Left lobe of liver (tissue), 2 donors: ENCODE data around the gene TOX2. TPM values are rescaled to one million over a fixed set of nuclear protein-coding genes. Genes with fewer than 3 reads are reported as not detected.
A peak's percentile ranks its signal among the peaks of the same experiment; 100 is the strongest.

Experiments
- ATAC-seq: fragments of 200-7000 bp; cut with Tn5 transposase; one replicate; pipeline ENCODE4 v1.9.1; 2020; ENCODE audit warnings: mild to moderate bottlenecking, moderate library complexity
- DNase-seq: peaks from one replicate; pipeline ENCODE4 v3.0.0-alpha.2; 2020; ENCODE audit warnings: low spot score
- total RNA-seq: library from RNA; stranded (reverse); gene quantifications from one replicate; pipeline ENCODE4 v1.2.1, GENCODE V29; 2021
- donor health status: DM: no; HTN: no; CAD: no; lungs with moderate emphysema.
- donor health status: DM: no; HTN: yes; CAD: no.

Gene TOX2
- total RNA-seq, 1 donor from 2014 or later, result 3.5 TPM

GRCh38 chr20:44073011-44073674 is 158.5 kb downstream of the TOX2 start:
- no peak for ATAC-seq
- DNase-seq, result no peak

DNA sequence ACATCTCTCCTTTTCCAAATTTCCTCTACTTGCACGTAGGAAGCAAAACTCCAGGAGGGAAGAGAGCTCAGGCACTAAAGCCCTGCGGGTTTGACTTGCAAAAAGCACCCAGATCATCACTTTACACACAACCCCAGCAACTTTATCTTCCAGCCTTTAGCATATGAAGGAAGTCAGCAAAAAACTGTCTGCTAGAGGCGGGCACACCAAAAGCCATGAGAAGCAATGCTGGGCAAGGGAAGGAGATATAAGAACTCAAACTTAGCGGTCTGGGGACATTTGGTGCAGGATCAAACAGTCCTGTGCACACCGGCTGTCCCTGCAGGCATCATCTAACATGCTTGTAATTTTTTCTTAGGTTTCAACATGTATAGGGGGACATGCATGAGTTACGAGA is 159.0 kb downstream of the TOX2 start:
- DNase-seq, result no peak

DNA sequence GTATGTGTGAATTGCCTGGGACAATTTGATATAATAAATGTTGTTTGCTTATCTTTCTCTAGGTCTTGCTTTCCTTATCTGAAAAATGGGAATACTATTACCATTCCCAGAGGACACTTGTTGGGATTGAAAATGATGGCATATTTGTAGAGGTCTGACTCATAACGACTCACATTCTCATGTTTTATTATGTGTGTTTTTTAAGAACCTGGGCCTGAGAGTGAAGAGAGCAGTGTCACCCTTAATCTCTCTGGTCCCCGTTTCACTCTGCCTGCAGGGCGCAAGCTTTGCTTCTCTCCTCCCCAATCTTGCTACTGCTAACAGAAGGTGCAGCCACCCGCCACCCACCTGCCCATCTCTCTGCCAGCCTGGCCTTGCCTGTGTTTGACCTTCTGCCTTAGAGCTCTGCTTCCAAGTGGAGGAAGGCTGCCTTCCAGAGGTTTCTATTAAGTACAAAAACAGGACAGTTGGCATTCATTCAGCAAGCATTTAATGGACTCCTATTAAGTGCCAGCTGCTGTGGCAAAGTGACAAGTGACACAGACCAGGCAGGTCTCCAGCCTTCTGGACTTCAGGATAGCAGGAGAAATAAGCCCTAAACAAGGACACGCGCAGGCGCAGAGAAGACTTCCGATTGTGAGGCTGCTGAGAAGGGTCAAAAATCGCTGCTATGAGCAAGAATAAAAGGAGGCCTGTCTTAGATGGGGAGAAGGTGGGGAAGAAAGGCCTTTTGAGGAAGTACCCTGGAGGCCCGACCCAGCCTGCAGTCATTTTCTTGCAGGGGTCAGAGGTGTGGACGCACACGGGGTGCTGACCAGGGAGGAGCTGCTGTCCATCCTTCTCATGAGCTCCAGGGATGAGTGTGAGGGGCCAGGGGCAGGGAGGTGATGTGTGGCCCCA is 159.8 kb downstream of the TOX2 start:
- no peak for DNase-seq
- ATAC-seq, result no peak

More for the DNA sequence above, 159.0 kb downstream of the TOX2 start:
- ATAC-seq, result no peak

DNA sequence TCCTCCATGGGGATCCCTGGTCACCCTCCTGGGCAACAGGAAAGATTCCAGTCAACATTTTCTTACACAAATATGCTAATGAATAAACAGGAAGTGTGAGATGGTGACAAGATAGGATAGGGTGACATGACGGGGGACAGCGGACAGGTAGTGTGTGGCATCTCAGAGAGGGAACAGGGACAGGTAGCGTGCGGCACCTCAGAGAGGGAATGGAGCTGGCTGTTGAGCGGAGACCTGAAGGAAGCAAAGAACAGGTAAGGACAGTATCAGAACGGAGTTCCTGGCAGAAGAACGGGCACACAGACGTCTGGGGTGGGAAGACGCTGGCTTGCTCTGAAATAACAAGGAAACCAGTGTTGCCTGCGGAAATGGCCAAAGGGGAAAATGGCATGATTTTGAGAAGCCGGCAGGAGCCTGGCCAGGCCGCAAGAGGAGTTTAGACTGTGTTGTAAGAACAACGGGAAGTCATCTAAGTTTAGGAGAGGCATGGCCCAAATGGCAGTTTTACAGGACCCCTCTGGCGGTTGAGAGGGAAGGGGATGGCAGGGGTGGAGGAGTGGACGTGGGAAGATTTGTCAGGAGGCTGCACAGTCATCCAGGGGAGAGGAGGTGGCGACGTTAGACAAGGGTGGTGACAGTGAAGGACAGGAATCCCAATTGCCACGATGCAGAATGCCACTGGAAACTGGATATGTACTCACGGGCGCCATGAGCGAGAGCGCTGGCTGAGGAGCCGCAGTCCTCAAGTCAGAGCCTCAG is 160.7 kb downstream of the TOX2 start:
- ATAC-seq (no peak), DNase-seq (no peak)

GRCh38 chr20:44075950-44076232 is 161.2 kb downstream of the TOX2 start:
- no peak for ATAC-seq
- no peak for DNase-seq

GRCh38 chr20:44079291-44079690 is 164.6 kb downstream of the TOX2 start:
- DNase-seq (no peak), ATAC-seq (no peak)

DNA sequence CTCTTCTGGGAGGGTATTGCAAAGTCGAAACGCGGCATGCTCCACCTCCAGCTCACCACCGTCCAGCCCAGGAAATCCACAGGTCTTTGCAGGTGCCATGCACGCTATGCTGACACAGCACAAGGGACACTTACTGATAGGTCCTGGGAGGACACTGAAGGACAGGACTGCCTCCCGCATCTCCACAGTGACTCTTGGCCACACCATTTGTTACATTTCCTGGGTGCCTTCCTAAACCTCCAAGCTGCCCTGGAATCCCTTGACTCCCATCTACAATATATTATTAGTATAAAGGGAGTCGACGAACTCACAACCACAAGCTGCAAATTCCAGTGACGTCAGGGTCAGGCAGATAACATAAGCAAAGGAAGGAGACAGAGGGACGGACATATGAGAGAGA is 165.4 kb downstream of the TOX2 start:
- ATAC-seq, result no peak
- no peak for DNase-seq

- ATAC-seq (peak; percentile 99), DNase-seq (peak; percentile 75)
Measured at GRCh38 chr20:44080646-44081267, 166.1 kb downstream of the TOX2 start.

DNA sequence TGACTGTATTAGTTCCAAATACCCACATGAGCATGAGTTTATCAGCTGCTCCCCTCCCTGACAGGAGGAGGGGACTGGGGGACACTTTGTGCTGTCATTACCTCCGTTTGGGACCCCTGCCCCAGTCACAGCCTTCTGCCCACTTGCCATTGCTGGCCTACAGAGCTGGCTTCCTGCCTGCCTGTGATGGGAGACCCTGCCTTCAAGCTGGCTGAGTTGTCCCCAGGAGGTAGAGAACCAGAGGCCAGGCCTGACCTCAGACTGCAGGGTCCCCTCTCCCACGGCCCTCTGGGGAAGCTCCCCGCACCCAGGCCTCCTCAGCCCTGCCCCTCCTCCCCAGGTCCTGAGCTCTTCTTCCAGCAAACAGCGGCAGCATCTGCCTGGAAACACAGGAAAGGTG is 166.8 kb downstream of the TOX2 start:
- DNase-seq (no peak), ATAC-seq (no peak)

- DNase-seq, result no peak
- ATAC-seq, result no peak
Measured at GRCh38 chr20:44081888-44082287, 167.2 kb downstream of the TOX2 start.

GRCh38 chr20:44083220-44083933 is 168.7 kb downstream of the TOX2 start:
- ATAC-seq, result no peak
- no peak for DNase-seq

DNA sequence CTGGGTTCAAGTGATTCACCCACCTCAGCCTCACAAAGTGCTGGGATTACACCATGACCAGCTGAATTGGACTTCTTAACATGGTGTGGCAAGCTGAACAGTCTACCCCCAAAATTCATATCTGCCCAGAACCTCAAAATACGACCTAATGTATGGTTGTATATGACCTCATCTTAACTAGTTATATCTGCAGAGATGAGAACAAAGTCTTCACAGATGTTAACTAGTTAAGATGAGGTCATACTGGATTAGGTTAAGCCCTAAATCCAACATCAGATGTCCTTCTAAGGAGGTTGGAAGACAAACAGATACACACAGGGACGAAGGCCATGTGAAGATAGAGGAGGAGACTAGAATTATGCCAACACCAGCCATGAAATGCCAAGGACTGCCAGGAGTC is 169.8 kb downstream of the TOX2 start:
- ATAC-seq, result no peak

DNA sequence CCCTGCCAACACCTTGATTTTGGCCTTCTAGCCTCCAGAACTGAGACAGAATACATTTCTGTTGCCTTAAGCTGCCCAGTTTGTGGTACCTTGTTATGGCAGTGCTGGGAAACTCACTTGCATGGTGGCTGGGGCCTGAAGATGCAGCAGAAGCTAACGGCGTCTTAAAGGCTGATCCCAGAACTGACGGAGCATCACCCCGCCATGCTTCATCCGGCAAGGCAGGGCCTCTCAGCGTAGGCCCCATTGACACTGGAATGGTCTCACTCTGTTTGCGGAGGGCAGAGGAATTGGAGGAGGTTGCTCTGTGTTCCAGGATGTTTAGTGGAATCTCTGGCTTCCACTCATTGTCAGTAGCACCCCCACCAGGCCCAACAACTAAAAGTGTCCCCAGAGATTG is 170.2 kb downstream of the TOX2 start:
- ATAC-seq, result no peak
- no peak for DNase-seq

More for the DNA sequence above, 169.8 kb downstream of the TOX2 start:
- no peak for DNase-seq

- no peak for DNase-seq
- no peak for ATAC-seq
Measured at GRCh38 chr20:44085616-44086434, 171.2 kb downstream of the TOX2 start.

GRCh38 chr20:44087051-44087856 is 172.6 kb downstream of the TOX2 start:
- no peak for ATAC-seq
- DNase-seq, result no peak

DNA sequence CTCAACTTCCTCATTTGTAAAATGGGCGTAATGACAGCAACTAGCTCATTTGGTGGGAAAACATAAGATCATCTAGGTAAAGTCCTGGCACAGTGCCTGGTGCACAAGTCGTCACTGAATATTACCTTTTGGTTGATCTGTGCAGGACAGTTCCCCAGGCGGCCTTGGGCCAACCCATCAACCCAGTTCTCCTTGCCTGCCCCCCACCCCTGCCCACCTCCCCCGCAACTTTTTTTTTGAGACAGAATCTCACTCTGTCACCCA is 173.1 kb downstream of the TOX2 start:
- DNase-seq, result no peak

GRCh38 chr20:44089987-44090674 is 175.5 kb downstream of the TOX2 start:
- no peak for DNase-seq
- peak; percentile 74 for ATAC-seq

More for the DNA sequence above, 173.1 kb downstream of the TOX2 start:
- no peak for ATAC-seq

DNA sequence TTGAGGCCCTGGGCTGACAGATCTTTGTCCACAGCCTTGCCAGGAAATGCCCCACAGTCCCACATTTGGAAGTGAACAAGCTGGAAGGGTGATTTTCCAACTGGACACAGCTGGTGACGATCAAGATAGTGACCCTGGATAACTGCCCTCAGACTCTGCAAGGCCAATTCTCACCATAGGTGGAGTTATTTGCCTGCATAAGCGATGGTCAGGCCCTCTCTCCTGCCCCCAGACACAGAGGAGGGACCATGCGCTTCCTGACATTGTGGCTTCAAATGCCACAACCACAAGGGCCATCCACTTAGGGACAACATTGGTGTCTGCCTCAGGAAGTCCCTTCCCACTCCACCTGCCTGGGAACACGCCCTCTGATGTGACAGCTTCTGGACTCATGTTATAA is 176.4 kb downstream of the TOX2 start:
- no peak for DNase-seq
- no peak for ATAC-seq
